GM10266 (cell line): ENCODE measurements around the gene SUOX.

Experiments used
- DNase-seq: peaks from one replicate; pipeline ENCODE4 v3.0.0; 2012; ENCODE audit errors: extremely low spot score
- CTCF ChIP-seq: IDR thresholded peaks from 2 replicates; pipeline ENCODE4 v1.5.1; 2012; ENCODE audit warnings: mild to moderate bottlenecking, low read depth; ENCODE audit not compliant: control insufficient read depth, insufficient read depth; ENCODE audit errors: missing control alignments

SUOX gene

DNA sequence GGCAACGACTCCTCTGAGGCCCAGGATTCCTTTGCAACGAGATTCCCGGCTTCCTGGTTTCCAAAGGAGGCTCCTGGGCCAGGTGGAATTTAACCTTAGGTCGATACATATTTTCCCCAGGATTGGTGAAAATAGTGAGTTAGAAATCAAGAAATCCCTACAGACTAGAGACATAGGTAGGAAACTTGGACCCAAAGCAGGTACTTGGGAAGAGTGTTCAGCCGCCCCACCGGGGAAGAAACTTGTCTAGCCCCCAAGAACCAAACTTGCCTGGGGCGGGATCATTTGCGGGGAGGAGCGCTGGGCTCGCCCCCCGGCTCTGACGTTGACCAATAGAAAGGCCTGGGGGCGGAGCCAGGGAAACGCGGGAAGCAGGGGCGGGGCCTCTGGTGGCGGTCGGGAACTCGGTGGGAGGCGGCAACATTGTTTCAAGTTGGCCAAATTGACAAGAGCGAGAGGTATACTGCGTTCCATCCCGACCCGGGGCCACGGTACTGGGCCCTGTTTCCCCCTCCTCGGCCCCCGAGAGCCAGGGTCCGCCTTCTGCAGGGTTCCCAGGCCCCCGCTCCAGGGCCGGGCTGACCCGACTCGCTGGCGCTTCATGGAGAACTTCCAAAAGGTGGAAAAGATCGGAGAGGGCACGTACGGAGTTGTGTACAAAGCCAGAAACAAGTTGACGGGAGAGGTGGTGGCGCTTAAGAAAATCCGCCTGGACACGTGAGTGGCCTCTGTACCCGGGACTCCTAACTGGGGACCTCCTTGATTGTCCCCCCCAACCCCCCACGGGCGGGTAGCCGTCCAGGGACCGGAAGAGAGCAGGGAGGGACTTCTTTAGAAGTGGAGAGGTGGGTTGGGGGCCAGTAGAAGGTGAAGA, 30.4 kb upstream of the SUOX start, which contains the start of gene CDK2:
Gene CDK2 (plus strand): TSS at position 423 of the 874 bp plus-strand sequence. CDS start 179 bp downstream, at position 602.
- no peak for TF ChIP-seq CTCF
- peak; percentile 89 for DNase-seq

DNA sequence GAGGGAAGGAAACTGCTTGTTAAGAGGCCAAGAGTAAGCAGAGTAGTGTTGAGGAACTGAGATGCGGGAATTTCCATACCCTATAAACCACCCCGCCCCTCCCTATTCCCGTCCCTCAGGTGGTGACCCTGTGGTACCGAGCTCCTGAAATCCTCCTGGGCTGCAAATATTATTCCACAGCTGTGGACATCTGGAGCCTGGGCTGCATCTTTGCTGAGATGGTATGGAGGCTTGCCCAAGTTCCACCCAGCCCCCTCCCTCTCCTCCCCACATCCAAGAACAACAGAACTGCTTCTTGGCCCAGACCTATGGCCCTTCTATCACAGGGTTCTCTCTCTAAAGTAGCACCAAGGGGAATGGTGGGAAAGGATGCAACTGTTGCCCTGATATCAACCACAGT, 27.7 kb upstream of the SUOX start:
- no peak for TF ChIP-seq CTCF
- DNase-seq = no peak

DNA sequence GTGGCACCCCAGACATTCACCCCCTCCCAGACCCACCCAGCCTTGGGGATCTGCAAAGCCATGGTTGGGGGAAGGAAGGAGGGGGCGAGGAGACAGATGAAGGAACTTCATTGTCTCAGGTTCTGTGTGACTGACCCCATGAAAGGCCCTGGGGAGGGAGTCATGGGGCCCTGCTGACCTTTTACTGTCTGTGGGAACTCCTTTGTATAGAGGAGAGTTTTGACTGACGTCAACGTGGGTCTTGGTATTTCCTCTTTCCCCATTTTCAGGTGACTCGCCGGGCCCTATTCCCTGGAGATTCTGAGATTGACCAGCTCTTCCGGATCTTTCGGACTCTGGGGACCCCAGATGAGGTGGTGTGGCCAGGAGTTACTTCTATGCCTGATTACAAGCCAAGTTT, 26.3 kb upstream of the SUOX start:
- TF ChIP-seq CTCF = no peak
- DNase-seq = no peak

- DNase-seq = no peak
- TF ChIP-seq CTCF = no peak
Observed at GRCh38 chr12:55972042-55972441, 25.0 kb upstream of the SUOX start.

- TF ChIP-seq CTCF = no peak
- no peak for DNase-seq
Observed at GRCh38 chr12:55972456-55972855, 24.6 kb upstream of the SUOX start.

DNA sequence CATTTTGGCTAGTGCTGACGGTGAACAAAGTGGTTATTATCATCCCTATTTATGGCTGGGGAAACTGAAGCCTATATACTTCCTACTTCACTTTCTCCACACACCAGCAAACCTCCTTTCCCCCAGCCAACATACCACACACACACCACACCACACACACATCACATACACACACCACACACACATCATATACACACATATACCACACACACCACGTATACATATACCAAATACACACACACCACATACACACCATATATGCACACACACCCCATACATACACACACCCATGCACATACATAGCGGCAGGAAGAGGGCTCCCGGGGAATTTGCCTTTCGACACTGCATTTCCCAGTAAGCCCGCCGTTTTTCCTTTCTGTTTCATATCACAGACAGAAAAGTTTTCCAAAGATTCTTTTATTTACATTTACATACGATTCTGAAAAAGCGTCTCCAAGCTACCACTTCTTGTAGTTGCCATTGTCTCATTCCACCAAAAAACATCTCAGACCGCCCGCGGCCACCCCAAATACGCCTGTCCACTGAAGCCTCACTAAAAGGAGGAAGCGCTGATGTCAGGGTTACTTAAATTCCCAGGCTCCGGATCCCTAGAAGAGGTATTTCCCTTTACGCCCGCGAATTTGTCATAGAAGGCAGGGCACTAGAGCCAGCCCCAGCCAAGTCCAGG, 24.0 kb upstream of the SUOX start:
- no peak for DNase-seq
- no peak for TF ChIP-seq CTCF

- TF ChIP-seq CTCF = no peak
- peak; percentile 92 for DNase-seq
Observed at GRCh38 chr12:55973599-55974307, 23.3 kb upstream of the SUOX start, which contains the start of gene RAB5B. Gene RAB5B (plus strand): TSS chr12:55974078. CDS start chr12:55986961, 12,883 bp downstream.
